HG03442 (cell line): Measurements from ENCODE around the gene AMDHD2.

Source experiments
- ATAC-seq: cut with Tn5 transposase; IDR thresholded peaks from one replicate; pipeline ENCODE4 v1.9.1; 2021; ENCODE audit warnings: mild to moderate bottlenecking, moderate library complexity; ENCODE audit not compliant: unreplicated experiment

AMDHD2 gene

GRCh38 chr16:2482708-2483534, 37.2 kb upstream of the AMDHD2 start:
- ATAC-seq = no peak

GRCh38 chr16:2483939-2484897, 36.0 kb upstream of the AMDHD2 start:
- ATAC-seq = no peak

GRCh38 chr16:2484898-2485508, 35.2 kb upstream of the AMDHD2 start:
- no peak for ATAC-seq

- no peak for ATAC-seq
Measured at GRCh38 chr16:2485811-2486507, 34.2 kb upstream of the AMDHD2 start.

- ATAC-seq = peak; percentile 50
Measured at GRCh38 chr16:2486645-2487516, 33.3 kb upstream of the AMDHD2 start.

- no peak for ATAC-seq
Measured at GRCh38 chr16:2487517-2487842, 32.7 kb upstream of the AMDHD2 start.

- ATAC-seq = no peak
Measured at GRCh38 chr16:2487903-2488531, 32.2 kb upstream of the AMDHD2 start.

GRCh38 chr16:2489581-2489980, 30.6 kb upstream of the AMDHD2 start:
- no peak for ATAC-seq

GRCh38 chr16:2490190-2491105, 29.7 kb upstream of the AMDHD2 start:
- ATAC-seq = no peak

GRCh38 chr16:2492292-2492691, 27.9 kb upstream of the AMDHD2 start:
- no peak for ATAC-seq

- no peak for ATAC-seq
Measured at GRCh38 chr16:2493605-2494004, 26.6 kb upstream of the AMDHD2 start.

- ATAC-seq = no peak
Measured at GRCh38 chr16:2494616-2495015, 25.6 kb upstream of the AMDHD2 start.

GRCh38 chr16:2495041-2495440, 25.1 kb upstream of the AMDHD2 start:
- no peak for ATAC-seq

GRCh38 chr16:2496223-2497115, 23.7 kb upstream of the AMDHD2 start:
- ATAC-seq = no peak

GRCh38 chr16:2497116-2497630, 23.0 kb upstream of the AMDHD2 start:
- no peak for ATAC-seq

GRCh38 chr16:2497695-2498484, 22.3 kb upstream of the AMDHD2 start:
- no peak for ATAC-seq
